ENCODE data around the gene CD99.

The CD99 gene

GRCh38 chrX:2690856-2691542, at the start of gene CD99:
Gene CD99, plus strand, starts transcription at chrX:2691295. Its CDS starts 66 bp downstream, at chrX:2691361.
- peak; percentile 70 for DNase-seq (ENCODE audit: extremely low read depth, low read depth)
- no peak for TF ChIP-seq CTCF (IDR thresholded peaks at IDR 0.05; ENCODE audit: low read depth, low read length)

GRCh38 chrX:2642146-2642545, 48.9 kb upstream of the CD99 start:
- DNase-seq (ENCODE audit: extremely low read depth, low read depth) = no peak
- no peak for TF ChIP-seq CTCF (IDR thresholded peaks at IDR 0.05; ENCODE audit: low read depth, low read length)

- no peak for DNase-seq (ENCODE audit: extremely low read depth, low read depth)
- TF ChIP-seq CTCF (IDR thresholded peaks at IDR 0.05; ENCODE audit: low read depth, low read length) = no peak
These were observed 48.3 kb upstream of the CD99 start for GRCh38 chrX:2642791-2643190.

GRCh38 chrX:2643880-2644279, 47.2 kb upstream of the CD99 start:
- DNase-seq (ENCODE audit: extremely low read depth, low read depth) = no peak
- no peak for TF ChIP-seq CTCF (IDR thresholded peaks at IDR 0.05; ENCODE audit: low read depth, low read length)

GRCh38 chrX:2645563-2645962, 45.5 kb upstream of the CD99 start:
- DNase-seq (ENCODE audit: extremely low read depth, low read depth) = no peak
- no peak for TF ChIP-seq CTCF (IDR thresholded peaks at IDR 0.05; ENCODE audit: low read depth, low read length)

- no peak for TF ChIP-seq CTCF (IDR thresholded peaks at IDR 0.05; ENCODE audit: low read depth, low read length)
- DNase-seq (ENCODE audit: extremely low read depth, low read depth) = no peak
These were observed 43.5 kb upstream of the CD99 start for GRCh38 chrX:2647627-2648026.

GRCh38 chrX:2650037-2650436, 41.1 kb upstream of the CD99 start:
- no peak for DNase-seq (ENCODE audit: extremely low read depth, low read depth)
- TF ChIP-seq CTCF (IDR thresholded peaks at IDR 0.05; ENCODE audit: low read depth, low read length) = no peak

All from AG09319 (cell line).